D721Med (cell line): ENCODE data around the gene CTNNA2.

Experiments used
- DNase-seq: peaks from one replicate; pipeline ENCODE4 v3.0.0; 2011; ENCODE audit warnings: low spot score; ENCODE audit not compliant: insufficient read length
- FAIRE-seq: peaks from 2 replicates; lab custom pipeline; 2011; peaks lifted over from hg19 to GRCh38; lab: Jason Lieb, UNC
- CTCF ChIP-seq: IDR thresholded peaks from 2 replicates; pipeline ENCODE4 v1.5.1; 2012; ENCODE audit warnings: mild to moderate bottlenecking, control low read depth; ENCODE audit not compliant: insufficient read depth; ENCODE audit errors: missing control alignments

The CTNNA2 gene

GRCh38 chr2:80053522-80054345 lies 540.9 kb downstream of the CTNNA2 start:
- DNase-seq: no peak
- no peak for TF ChIP-seq CTCF
- no peak for FAIRE-seq

- TF ChIP-seq CTCF: no peak
- DNase-seq (no peak), FAIRE-seq (no peak)
Measured at GRCh38 chr2:80054346-80054675, 541.5 kb downstream of the CTNNA2 start.

- FAIRE-seq: no peak
- TF ChIP-seq CTCF: no peak
- no peak for DNase-seq
Measured at GRCh38 chr2:80057956-80058355, 545.1 kb downstream of the CTNNA2 start.

- DNase-seq (no peak), FAIRE-seq (no peak)
- no peak for TF ChIP-seq CTCF
Measured at GRCh38 chr2:80058562-80058961, 545.7 kb downstream of the CTNNA2 start.

- no peak for TF ChIP-seq CTCF
- FAIRE-seq (no peak), DNase-seq (no peak)
Measured at GRCh38 chr2:80059447-80059846, 546.6 kb downstream of the CTNNA2 start.

GRCh38 chr2:80061881-80062280 lies 549.0 kb downstream of the CTNNA2 start:
- FAIRE-seq (no peak), DNase-seq (no peak)
- no peak for TF ChIP-seq CTCF

- FAIRE-seq (no peak), DNase-seq (no peak)
- no peak for TF ChIP-seq CTCF
Measured at GRCh38 chr2:80062298-80062697, 549.4 kb downstream of the CTNNA2 start.
